ENCODE results near the gene ZNF618. TPM values are rescaled to one million over a fixed set of nuclear protein-coding genes. Genes with fewer than 3 reads are reported as not detected.

ZNF618 gene
- total RNA-seq, 1 experiment from 2014 or later = 29.4 TPM

DNA sequence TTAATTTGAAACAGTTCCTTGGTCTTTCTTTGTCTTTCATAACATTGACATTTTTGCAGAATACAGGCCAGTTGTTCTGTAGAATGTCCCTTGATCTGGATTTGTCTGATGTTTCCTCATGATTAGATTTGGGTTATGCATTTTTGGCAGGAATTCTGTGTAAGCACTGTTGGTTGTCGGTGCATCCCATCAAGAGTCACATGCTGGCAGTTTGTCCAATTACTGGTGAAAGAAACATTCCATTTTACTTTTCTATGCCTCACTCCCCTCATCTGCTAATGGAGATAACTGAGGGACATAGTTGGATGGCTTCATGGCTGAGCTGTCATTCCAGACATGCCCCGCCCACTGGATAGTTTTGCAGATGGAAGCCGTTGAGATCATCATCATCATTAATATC is 7.6 kb upstream of the ZNF618 start:
- Histone ChIP-seq H3K4me1 (ENCODE audit: insufficient read depth, low read length, poor library complexity, severe bottlenecking) (no peaks in the 10 kb centered on the region), H3K9me3 (ENCODE audit: low read depth, low read length, poor library complexity, severe bottlenecking) (no peaks in the 10 kb centered on the region), H3K27ac (ENCODE audit: low read depth, low read length, poor library complexity, severe bottlenecking) (no peak overlapping the region), H3K27me3 (replicated peaks; ENCODE audit: insufficient read depth, low read depth, low read length, poor library complexity) (no peaks in the 10 kb centered on the region), H3K4me3 (ENCODE audit: low read depth, low read length, poor library complexity, severe bottlenecking) (no peak overlapping the region), H3K36me3 (ENCODE audit: insufficient read depth, low read length, poor library complexity, severe bottlenecking) (no peaks in the 10 kb centered on the region)
- DNase-seq (ENCODE audit: low spot score) = no peak
- POLR2A ChIA-PET (ENCODE audit: low non-redundant PET) = no interaction called here
- intact Hi-C loops (cut with micrococcal nuclease; ENCODE audit: unreplicated experiment) = no loop called here
- CTCF ChIA-PET = no interaction called here
- TF ChIP-seq, protein P1, sequence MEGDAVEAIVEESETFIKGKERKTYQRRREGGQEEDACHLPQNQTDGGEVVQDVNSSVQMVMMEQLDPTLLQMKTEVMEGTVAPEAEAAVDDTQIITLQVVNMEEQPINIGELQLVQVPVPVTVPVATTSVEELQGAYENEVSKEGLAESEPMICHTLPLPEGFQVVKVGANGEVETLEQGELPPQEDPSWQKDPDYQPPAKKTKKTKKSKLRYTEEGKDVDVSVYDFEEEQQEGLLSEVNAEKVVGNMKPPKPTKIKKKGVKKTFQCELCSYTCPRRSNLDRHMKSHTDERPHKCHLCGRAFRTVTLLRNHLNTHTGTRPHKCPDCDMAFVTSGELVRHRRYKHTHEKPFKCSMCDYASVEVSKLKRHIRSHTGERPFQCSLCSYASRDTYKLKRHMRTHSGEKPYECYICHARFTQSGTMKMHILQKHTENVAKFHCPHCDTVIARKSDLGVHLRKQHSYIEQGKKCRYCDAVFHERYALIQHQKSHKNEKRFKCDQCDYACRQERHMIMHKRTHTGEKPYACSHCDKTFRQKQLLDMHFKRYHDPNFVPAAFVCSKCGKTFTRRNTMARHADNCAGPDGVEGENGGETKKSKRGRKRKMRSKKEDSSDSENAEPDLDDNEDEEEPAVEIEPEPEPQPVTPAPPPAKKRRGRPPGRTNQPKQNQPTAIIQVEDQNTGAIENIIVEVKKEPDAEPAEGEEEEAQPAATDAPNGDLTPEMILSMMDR (conservative IDR thresholded peaks at IDR 0.05; ENCODE audit: low read depth, low read length) = no peak
- TF ChIP-seq EZH2 (IDR thresholded peaks at IDR 0.05; ENCODE audit: borderline replicate concordance, low read depth, low read length, poor library complexity, severe bottlenecking) = no peak
- BruUV-seq (replicated peaks) = no TSS peak

DNA sequence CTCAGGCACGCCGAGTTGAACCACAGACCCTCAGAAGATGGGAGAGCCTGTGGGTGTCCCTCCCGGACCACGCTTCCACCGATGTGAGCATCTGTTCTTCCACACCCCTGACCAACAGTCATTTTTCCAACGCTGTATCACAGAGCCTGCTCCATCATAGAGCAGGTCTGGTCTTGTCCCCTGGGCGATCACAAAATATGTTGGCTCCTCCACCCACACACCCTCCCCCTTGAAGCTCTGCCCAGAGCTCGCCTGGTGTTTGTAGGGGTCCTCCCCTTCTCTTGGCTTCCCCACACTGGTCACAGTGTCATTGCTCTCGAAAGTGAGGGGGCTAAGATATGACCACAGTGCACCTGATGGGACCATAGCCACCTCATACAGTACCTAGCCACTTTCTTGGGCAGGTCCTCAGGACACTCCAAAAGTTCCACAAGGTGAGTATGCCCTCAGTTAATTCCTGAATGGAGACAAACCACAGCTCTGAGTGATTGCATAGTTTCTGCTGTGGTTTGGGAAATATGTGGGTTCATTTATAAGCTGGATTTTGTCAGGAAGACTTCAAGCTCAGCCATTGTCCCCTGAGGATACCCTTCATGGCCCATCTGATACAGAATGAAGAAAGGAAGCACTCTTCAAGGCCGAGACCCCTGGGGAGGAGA is 3.5 kb upstream of the ZNF618 start:
- Histone ChIP-seq H3K27me3 (replicated peaks; ENCODE audit: insufficient read depth, low read depth, low read length, poor library complexity) (no peaks in the 10 kb centered on the region), H3K4me3 (ENCODE audit: low read depth, low read length, poor library complexity, severe bottlenecking) (no peak overlapping the region), H3K4me1 (ENCODE audit: insufficient read depth, low read length, poor library complexity, severe bottlenecking) (no peaks in the 10 kb centered on the region), H3K27ac (ENCODE audit: low read depth, low read length, poor library complexity, severe bottlenecking) (no peak overlapping the region), H3K9me3 (ENCODE audit: low read depth, low read length, poor library complexity, severe bottlenecking) (no peaks in the 10 kb centered on the region), H3K36me3 (ENCODE audit: insufficient read depth, low read length, poor library complexity, severe bottlenecking) (no peaks in the 10 kb centered on the region)
- TF ChIP-seq EZH2 (IDR thresholded peaks at IDR 0.05; ENCODE audit: borderline replicate concordance, low read depth, low read length, poor library complexity, severe bottlenecking) = no peak
- TF ChIP-seq, protein P1 (conservative IDR thresholded peaks at IDR 0.05; ENCODE audit: low read depth, low read length) = no peak
- no TSS peak for BruUV-seq (replicated peaks)
- POLR2A ChIA-PET (ENCODE audit: low non-redundant PET) = no interaction called here
- CTCF ChIA-PET = no interaction called here
- no peak for DNase-seq (ENCODE audit: low spot score)
- intact Hi-C loops (cut with micrococcal nuclease; ENCODE audit: unreplicated experiment) = no loop called here

DNA sequence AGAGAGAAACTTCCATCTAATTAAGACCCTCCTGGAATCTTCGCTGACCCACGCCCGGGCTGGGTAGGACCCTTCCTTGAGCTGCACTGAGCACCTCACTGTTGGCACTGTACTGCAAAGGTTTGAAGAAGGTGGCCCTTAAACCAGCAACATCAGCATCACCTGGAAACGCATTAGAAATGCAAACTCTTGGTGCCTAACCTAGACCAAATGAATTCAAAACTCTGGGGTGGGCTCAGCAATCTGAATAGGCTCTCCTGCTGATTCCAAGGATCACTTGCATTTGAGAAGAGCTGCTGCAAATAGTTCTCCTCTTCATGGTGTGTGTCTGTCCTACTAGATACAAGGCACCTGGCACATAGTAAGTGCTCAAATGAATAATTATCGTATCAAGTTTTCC is 2.7 kb upstream of the ZNF618 start:
- intact Hi-C loops (cut with micrococcal nuclease; ENCODE audit: unreplicated experiment) = no loop called here
- BruUV-seq (replicated peaks) = no TSS peak
- POLR2A ChIA-PET (ENCODE audit: low non-redundant PET) = no interaction called here

More for the DNA sequence above, 2.7 kb upstream of the ZNF618 start:
- no peak for TF ChIP-seq EZH2 (IDR thresholded peaks at IDR 0.05; ENCODE audit: borderline replicate concordance, low read depth, low read length, poor library complexity, severe bottlenecking)
- TF ChIP-seq, protein P1 (conservative IDR thresholded peaks at IDR 0.05; ENCODE audit: low read depth, low read length) = no peak
- H3K9me3 ChIP-seq (ENCODE audit: low read depth, low read length, poor library complexity, severe bottlenecking) = no peaks in the 10 kb centered on the region
- DNase-seq (ENCODE audit: low spot score) = no peak
- H3K4me1 ChIP-seq (ENCODE audit: insufficient read depth, low read length, poor library complexity, severe bottlenecking) = peaks cover 2% of the 10 kb centered on the region
- CTCF ChIA-PET = no interaction called here
- no peak overlapping the region for H3K27ac ChIP-seq (ENCODE audit: low read depth, low read length, poor library complexity, severe bottlenecking)
- no peak overlapping the region for H3K4me3 ChIP-seq (ENCODE audit: low read depth, low read length, poor library complexity, severe bottlenecking)
- H3K27me3 ChIP-seq (replicated peaks; ENCODE audit: insufficient read depth, low read depth, low read length, poor library complexity) = no peaks in the 10 kb centered on the region
- H3K36me3 ChIP-seq (ENCODE audit: insufficient read depth, low read length, poor library complexity, severe bottlenecking) = no peaks in the 10 kb centered on the region

Data from A673 (cell line).